Right atrium auricular region (tissue), 2 donors: Measurements from ENCODE around the gene GDI2. TPM values are rescaled to one million over a fixed set of nuclear protein-coding genes. Genes with fewer than 3 reads are reported as not detected.
"Not testable (repeated sequence)": the region's sequence is repeated elsewhere in the genome, so short reads cannot be mapped to it uniquely, and the experiment has no call there.

Experiments
- DNase-seq: peaks from one replicate; pipeline ENCODE4 v3.0.0-alpha.2; 2019; ENCODE audit warnings: low spot score
- H3K27ac ChIP-seq, 2 donors: fragments of 200-600 bp; sonication (generic); 1 replicate in 1 of 2; 2 replicates in 1 of 2; pipeline ENCODE4 v1.5.1; 2016 to 2019
- H3K27me3 ChIP-seq, 2 donors: fragments of 200-600 bp; sonication (generic); one replicate each; pipeline versions ENCODE4 v1.5.1 to v1.6.0; 2017 to 2019
- H3K36me3 ChIP-seq: fragments of 200-600 bp; sonication (generic); one replicate; pipeline ENCODE4 v1.5.1; 2016
- H3K4me1 ChIP-seq, 2 donors: fragments of 200-600 bp; sonication (generic); one replicate each; pipeline versions ENCODE4 v1.5.1 to v1.6.0; 2017 to 2019
- H3K4me3 ChIP-seq, 2 donors: fragments of 200-600 bp; sonication (generic); 1 replicate in 1 of 2; 2 replicates in 1 of 2; pipeline ENCODE4 v1.5.1; 2017 to 2019; ENCODE audit warnings: mild to moderate bottlenecking in 1 of 2, moderate library complexity in 1 of 2
- H3K9me3 ChIP-seq, 2 donors: fragments of 200-600 bp; sonication (generic); one replicate each; pipeline ENCODE4 v1.5.1; 2019
- total RNA-seq, 2 donors: library from RNA; depleted of rRNA; stranded (reverse); fragments of >200 nt; gene quantifications; one replicate each; pipeline ENCODE4 v1.1.0, GENCODE V29; 2016
- TF ChIP-seq, protein P1 (sequence below), 2 donors: fragments of 200-600 bp; sonication (generic); IDR thresholded peaks; one replicate each; pipeline ENCODE4 v1.5.1; 2019; ENCODE audit warnings: antibody characterized with exemption in 2 of 2

Gene GDI2
- total RNA-seq, 2 donors from 2014 or later, result 117 to 124 TPM

DNA sequence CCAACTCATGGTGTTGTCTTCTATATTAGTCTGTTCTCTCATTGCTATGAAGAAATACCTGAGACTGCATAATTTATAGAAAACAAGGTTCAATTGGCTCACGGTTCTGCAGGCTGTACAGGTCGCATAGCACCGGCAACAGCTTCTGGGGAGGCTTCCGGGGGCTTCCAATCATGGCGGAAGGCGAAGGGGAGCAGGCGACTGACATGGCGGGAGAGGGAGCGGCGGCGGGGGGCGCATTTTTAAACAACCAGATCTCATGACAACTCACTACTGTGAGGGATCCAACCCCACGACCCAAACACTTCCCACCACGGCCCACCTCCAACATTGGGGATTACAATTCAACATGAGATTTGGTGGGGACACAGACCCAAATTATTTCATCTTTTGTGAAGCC, 28.7 kb upstream of the GDI2 start:
- TF ChIP-seq, protein P1, sequence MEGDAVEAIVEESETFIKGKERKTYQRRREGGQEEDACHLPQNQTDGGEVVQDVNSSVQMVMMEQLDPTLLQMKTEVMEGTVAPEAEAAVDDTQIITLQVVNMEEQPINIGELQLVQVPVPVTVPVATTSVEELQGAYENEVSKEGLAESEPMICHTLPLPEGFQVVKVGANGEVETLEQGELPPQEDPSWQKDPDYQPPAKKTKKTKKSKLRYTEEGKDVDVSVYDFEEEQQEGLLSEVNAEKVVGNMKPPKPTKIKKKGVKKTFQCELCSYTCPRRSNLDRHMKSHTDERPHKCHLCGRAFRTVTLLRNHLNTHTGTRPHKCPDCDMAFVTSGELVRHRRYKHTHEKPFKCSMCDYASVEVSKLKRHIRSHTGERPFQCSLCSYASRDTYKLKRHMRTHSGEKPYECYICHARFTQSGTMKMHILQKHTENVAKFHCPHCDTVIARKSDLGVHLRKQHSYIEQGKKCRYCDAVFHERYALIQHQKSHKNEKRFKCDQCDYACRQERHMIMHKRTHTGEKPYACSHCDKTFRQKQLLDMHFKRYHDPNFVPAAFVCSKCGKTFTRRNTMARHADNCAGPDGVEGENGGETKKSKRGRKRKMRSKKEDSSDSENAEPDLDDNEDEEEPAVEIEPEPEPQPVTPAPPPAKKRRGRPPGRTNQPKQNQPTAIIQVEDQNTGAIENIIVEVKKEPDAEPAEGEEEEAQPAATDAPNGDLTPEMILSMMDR (IDR thresholded peaks at IDR 0.05), result no peak
- Histone ChIP-seq H3K4me1 (peaks cover 0 to 31% of the 10 kb centered on the region in 2 donors), H3K36me3 (no peaks in the 10 kb centered on the region)

DNA sequence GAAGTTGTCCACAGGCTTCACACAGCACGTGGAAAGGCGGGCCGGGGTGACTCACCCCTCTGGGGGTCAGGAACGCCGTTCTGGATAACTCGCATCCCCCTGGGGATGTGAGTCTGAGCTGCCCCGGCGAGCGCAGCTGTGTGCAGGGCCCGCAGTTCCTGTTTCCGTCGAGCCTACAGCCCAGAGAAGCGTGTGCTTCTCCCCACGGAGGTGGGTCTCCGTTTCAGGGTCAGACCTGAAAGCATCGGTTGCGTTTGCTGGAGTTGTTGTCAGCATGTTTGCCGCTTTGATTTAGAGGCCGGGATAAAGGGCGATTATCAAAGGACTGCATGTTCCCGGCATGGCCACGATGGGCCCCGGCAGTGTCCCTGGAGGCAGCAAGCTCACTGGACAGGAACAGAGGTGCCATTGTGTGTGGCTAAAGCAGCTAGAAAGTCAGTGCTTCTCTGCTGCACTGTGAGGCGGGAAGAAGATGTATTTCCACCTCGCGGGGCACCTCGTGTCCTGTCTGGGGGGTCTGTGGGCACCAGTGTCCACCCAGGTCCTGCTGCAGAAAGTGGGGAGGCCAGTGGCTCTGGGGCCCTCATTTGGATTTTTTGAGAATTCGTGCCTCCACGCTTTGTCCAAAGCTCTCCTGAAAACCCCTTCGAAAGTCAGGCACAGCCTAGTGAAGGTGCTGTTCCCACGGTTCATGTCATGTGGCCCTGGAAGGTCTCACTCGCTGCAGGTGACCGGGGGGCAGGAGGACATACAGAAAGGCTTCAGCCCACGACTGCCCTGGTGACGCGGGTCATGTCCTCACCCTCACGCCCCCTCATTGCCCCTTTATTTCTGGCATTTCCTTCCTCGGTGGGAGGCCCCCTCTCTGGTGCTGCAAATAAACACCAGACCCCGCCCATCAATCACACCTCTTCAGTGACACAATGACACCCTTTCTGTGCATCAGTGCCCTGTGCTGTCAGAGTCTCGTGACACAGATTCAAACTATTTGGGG, 27.4 kb upstream of the GDI2 start:
- no peak for DNase-seq
- TF ChIP-seq, protein P1 (IDR thresholded peaks at IDR 0.05), result no peak
- H3K9me3 ChIP-seq, result no peaks in the 10 kb centered on the region
- peak overlapping the region in 1 of 2 donors; percentile 6 for H3K4me3 ChIP-seq
- peak overlapping the region; percentile 14 to 59 for H3K27ac ChIP-seq
- no peaks in the 10 kb centered on the region for H3K27me3 ChIP-seq
- peaks cover 0 to 24% of the 10 kb centered on the region in 2 donors for H3K4me1 ChIP-seq
- no peaks in the 10 kb centered on the region for H3K36me3 ChIP-seq

More for the DNA sequence above, 28.7 kb upstream of the GDI2 start:
- H3K4me3 ChIP-seq, result no peak overlapping the region
- DNase-seq, result no peak
- H3K27me3 ChIP-seq, result no peaks in the 10 kb centered on the region
- no peak overlapping the region for H3K27ac ChIP-seq
- no peaks in the 10 kb centered on the region for H3K9me3 ChIP-seq

DNA sequence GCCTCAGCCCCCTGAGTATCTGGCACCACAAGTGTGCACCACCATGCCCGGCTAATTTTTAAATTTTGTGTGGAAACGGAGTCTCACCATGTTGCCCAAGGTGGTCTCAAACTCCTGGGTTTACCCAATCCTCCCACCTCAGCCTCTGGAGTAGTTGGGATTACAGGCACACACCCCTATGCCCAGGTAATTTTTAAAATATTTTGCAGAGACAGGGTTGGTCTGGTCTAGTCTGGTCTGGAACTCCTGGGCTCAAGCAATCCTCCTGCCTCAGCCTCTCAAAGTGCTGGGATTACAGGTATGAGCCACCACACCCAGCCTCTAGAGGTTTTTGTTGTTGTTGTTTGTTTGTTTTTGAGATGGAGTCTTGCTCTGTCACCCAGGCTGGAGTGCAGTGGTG, 22.9 kb upstream of the GDI2 start:
- H3K27me3 ChIP-seq, DNase-seq, H3K9me3 ChIP-seq, H3K36me3 ChIP-seq, H3K4me3 ChIP-seq, H3K27ac ChIP-seq: not testable (repeated sequence)
- peaks cover 0 to 18% of the 10 kb centered on the region in 2 donors for H3K4me1 ChIP-seq

DNA sequence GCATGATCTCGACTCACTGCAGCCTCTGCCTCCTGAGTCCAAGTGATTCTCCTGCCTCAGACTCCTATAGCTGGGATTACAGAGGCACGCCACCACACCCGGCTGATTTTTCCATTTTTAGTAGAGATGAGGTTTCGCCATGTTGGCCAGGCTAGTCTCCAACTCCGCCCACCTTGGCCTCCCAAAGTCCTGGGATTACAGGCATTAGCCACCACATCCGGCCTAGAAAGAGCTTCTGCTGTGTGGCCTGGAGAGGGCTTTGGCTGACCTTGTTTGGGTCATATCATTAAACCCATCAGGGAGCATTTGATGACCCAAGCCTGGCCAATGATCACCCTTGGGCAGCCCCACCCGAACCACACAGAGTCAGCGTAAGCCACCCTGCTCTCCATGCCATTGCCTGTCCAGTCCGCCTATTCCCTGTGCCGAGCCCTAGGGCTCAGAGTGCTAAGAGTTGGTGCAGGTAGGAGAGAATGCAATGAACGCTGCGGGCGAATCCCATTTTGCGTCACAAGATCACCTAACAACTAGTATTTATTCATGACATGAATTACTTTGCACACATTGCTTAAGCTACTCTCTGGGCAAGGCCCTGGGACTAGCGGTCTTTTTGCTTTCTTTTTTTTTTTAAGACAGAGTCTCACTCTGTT, 22.3 kb upstream of the GDI2 start:
- peaks cover 0 to 12% of the 10 kb centered on the region in 2 donors for H3K4me1 ChIP-seq
- H3K27ac ChIP-seq, result no peak overlapping the region
- no peaks in the 10 kb centered on the region for H3K36me3 ChIP-seq
- TF ChIP-seq, protein P1 (IDR thresholded peaks at IDR 0.05), result no peak
- no peak overlapping the region for H3K4me3 ChIP-seq
- no peaks in the 10 kb centered on the region for H3K27me3 ChIP-seq
- no peak for DNase-seq
- no peaks in the 10 kb centered on the region for H3K9me3 ChIP-seq

DNA sequence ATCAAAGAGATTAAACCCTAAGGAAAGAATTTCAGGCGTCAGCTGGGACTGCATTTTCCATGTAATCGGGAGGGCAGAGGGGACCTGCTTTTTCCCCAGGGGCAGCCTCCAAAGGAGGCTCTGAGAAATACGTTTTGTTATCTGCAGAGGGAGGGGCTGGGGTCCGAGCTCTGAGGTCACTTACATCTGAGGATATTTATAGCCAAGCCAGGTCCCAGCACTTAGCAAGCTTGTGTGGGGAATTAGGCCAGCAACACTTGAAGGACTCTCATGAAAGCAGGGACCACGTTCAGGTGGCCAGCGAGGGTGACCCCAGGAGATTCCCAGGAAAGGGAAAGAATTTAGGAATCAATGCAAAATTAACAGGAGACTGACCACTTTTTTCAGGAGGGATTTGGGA, 20.6 kb upstream of the GDI2 start:
- no peak overlapping the region for H3K27ac ChIP-seq
- H3K9me3 ChIP-seq, result no peaks in the 10 kb centered on the region
- peaks cover 0 to 4% of the 10 kb centered on the region in 2 donors for H3K4me1 ChIP-seq
- H3K36me3 ChIP-seq, result no peaks in the 10 kb centered on the region
- TF ChIP-seq, protein P1 (IDR thresholded peaks at IDR 0.05), result no peak
- no peak for DNase-seq
- H3K27me3 ChIP-seq, result no peaks in the 10 kb centered on the region
- H3K4me3 ChIP-seq, result no peak overlapping the region

DNA sequence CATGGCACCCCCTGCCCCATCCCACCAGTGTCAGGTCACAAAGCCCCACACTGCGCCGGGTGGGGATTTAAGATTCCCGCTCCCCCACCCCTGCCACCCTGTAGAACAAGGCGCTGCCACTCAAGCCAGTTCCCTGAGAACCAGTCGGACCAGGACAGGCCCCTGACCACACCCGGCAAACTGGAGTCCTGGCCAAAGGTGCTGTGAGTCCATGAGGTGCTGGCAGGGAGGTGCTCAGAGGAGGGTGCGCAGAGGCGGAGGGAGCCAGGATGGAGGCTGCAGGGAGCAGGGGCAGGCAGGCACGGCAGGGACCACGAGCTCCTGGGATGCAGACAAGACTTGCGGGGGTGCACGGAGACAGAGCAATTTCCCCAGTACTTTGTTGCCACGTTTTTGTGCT, 19.7 kb upstream of the GDI2 start:
- Histone ChIP-seq H3K36me3 (no peaks in the 10 kb centered on the region), H3K4me1 (peaks cover 0 to 4% of the 10 kb centered on the region in 2 donors), H3K27me3 (no peaks in the 10 kb centered on the region), H3K27ac (no peak overlapping the region), H3K9me3 (no peaks in the 10 kb centered on the region), H3K4me3 (no peak overlapping the region)
- TF ChIP-seq, protein P1 (IDR thresholded peaks at IDR 0.05), result no peak
- DNase-seq, result no peak
